ENCODE measurements around the gene HLA-DMB. TPM values are rescaled to one million over a fixed set of nuclear protein-coding genes. Genes with fewer than 3 reads are reported as not detected.

Gene HLA-DMB
- total RNA-seq, 1 experiment from 2014 or later = 1.7 TPM

DNA sequence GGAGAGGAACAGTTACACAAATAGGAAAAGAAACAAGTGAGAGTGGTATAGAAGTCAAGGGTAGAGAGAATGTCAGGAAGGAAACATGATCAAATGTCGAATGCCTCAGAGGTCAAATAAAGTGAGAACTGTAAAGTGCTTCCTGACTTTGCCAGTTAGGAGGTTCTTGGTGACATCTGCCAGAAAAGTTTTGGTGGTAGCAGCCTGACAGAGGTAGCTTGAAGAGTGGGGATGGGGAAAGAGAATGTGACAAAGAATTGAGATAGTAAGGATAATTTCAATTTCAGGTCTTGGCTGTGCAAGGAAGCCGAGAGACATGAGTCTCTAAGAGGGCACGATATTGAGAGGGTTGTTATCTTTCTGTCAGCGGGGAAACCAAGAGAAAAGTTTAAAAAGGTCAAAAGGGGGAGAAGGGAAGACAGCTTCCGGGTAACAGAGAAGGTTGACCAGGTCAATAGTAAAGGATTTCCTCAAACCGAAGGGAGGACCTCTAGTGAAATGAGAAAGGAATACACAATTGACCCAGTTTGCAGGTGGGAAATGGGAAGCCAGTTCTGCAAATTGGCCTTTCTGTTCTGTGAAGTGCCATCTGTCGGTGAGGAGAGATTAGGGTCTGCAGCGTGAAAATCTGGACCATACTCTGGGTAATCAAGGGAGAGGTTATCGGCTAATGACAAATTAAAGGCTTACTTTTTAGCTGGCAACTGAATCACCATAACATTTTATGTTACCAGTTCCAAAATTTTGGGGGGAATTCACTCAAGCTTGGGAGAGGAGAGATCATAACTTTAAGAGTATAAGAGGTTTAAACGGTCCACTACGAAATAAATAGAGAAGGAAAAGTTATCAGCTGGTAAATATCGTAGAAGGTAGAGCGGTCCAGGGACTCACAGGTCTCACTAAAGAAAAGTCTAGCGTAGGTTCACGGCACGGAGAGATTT lies 26.6 kb upstream of the HLA-DMB start:
- Histone ChIP-seq H3K56ac (ENCODE audit: insufficient read length, low read depth, low read length) (no peak overlapping the region), H2BK5ac (ENCODE audit: insufficient read length, low read length) (no peak overlapping the region), H4K8ac (replicated peaks; ENCODE audit: insufficient read length, low read depth, low read length) (no peak overlapping the region), H2BK12ac (ENCODE audit: insufficient read length, low read depth, low read length) (no peak overlapping the region), H3K18ac (ENCODE audit: insufficient read length, low read depth, low read length) (no peak overlapping the region), H3K4ac (ENCODE audit: low read depth, low read length) (no peak overlapping the region), H4K91ac (ENCODE audit: insufficient read length, low read depth, low read length) (no peak overlapping the region), H2AFZ (ENCODE audit: low read length) (no peak overlapping the region), H3K9ac (ENCODE audit: extremely low read depth, insufficient read length, low read length) (peak overlapping the region; percentile 78), H3K23me2 (ENCODE audit: insufficient read length, low read depth, low read length, poor library complexity, severe bottlenecking) (peaks cover 11% of the 10 kb centered on the region), H3K79me1 (ENCODE audit: insufficient read depth, low read depth, low read length, poor library complexity, severe bottlenecking) (no peaks in the 10 kb centered on the region), H3K4me1 (ENCODE audit: insufficient read depth, low read length) (no peaks in the 10 kb centered on the region), H3K14ac (ENCODE audit: insufficient read depth, low read length) (no peak overlapping the region), H3T11ph (ENCODE audit: low read length) (no peak overlapping the region), H4K20me1 (ENCODE audit: control insufficient read depth, insufficient read depth, insufficient read length) (no peaks in the 10 kb centered on the region), H3K79me2 (ENCODE audit: insufficient read depth, low read length) (peaks cover 3% of the 10 kb centered on the region; the same call in 1 of the 2 replicates), H2BK120ac (ENCODE audit: low read depth, low read length, poor library complexity, severe bottlenecking) (no peak overlapping the region), H4K5ac (ENCODE audit: insufficient read length, low read depth, low read length) (no peak overlapping the region), H3K23ac (ENCODE audit: insufficient read length, low read depth, low read length) (no peak overlapping the region), H3K4me2 (ENCODE audit: insufficient read depth, insufficient read length, low read length) (peak overlapping the region; percentile 69), H2AK5ac (ENCODE audit: insufficient read length, low read length) (no peak overlapping the region), H3K27ac (ENCODE audit: insufficient read length, low read depth, low read length) (no peak overlapping the region), H3K27me3 (ENCODE audit: insufficient read depth, low read length) (no peaks in the 10 kb centered on the region), H2BK15ac (ENCODE audit: low read depth, low read length) (no peak overlapping the region), H2BK20ac (ENCODE audit: low read depth, low read length, poor library complexity, severe bottlenecking) (no peak overlapping the region), H3K9me3 (ENCODE audit: control insufficient read depth, low read depth, low read length) (no peaks in the 10 kb centered on the region)
- H3K4me3 Mint-ChIP-seq = peak overlapping the region; percentile 96
- peaks cover 1% of the 10 kb centered on the region; the same call in 1 of the 2 replicates for H3K27me3 Mint-ChIP-seq (ENCODE audit: low read depth)
- peaks cover 10 to 13% of the 10 kb centered on the region in 2 experiments for H3K4me1 Mint-ChIP-seq
- H3K36me3 Mint-ChIP-seq (ENCODE audit: insufficient read depth in 1 of 3, low read depth in 3 of 3) = peaks cover 19 to 25% (median 20%) of the 10 kb centered on the region in 3 experiments
- H3K27ac Mint-ChIP-seq = peak overlapping the region; percentile 65 to 86 (median 81)
- WGBS (ENCODE audit: extremely low coverage, insufficient read length, low lambda C conversion rate) = no CpG with 5 or more reads among the region's 16 CpGs
- peaks cover 0 to 3% of the 10 kb centered on the region in 2 experiments; a peak in 2 of 5 replicates for H3K9me3 Mint-ChIP-seq
- peak; percentile 66 for TF ChIP-seq CTCF (conservative IDR thresholded peaks at IDR 0.05)
- DNase-seq = peak; percentile 65
